GM12892 (cell line): ENCODE data around the gene PDGFB.

Experiments
- DNase-seq: peaks from one replicate; pipeline ENCODE4 v3.0.0; 2011; ENCODE audit not compliant: insufficient read length
- FAIRE-seq: peaks from 2 replicates; lab custom pipeline; 2011; peaks lifted over from hg19 to GRCh38; lab: Jason Lieb, UNC
- POLR2A ChIP-seq: IDR thresholded peaks from 2 replicates; pipeline ENCODE4 v1.6.1; 2011; ENCODE audit warnings: low read depth, low read length, control low read depth
- POLR2AphosphoS5 ChIP-seq: IDR thresholded peaks from 2 replicates; pipeline ENCODE4 v1.6.1; 2011; ENCODE audit warnings: low read depth, low read length, control low read depth
- TAF1 ChIP-seq: IDR thresholded peaks from 2 replicates; pipeline ENCODE4 v1.6.1; 2011; ENCODE audit warnings: low read depth, mild to moderate bottlenecking, control low read depth, low read length, borderline replicate concordance

PDGFB gene

GRCh38 chr22:39216143-39216490 lies 28.7 kb downstream of the PDGFB start:
- no peak for TF ChIP-seq POLR2A
- no peak for FAIRE-seq
- no peak for DNase-seq

GRCh38 chr22:39215426-39216142 lies 29.2 kb downstream of the PDGFB start:
- no peak for FAIRE-seq
- TF ChIP-seq POLR2AphosphoS5 (no peak), POLR2A (no peak), TAF1 (no peak)
- no peak for DNase-seq

- no peak for FAIRE-seq
- no peak for TF ChIP-seq TAF1
- TF ChIP-seq POLR2AphosphoS5: no peak
- TF ChIP-seq POLR2A: no peak
- no peak for DNase-seq
Measured at GRCh38 chr22:39215070-39215396, 29.7 kb downstream of the PDGFB start.

GRCh38 chr22:39214383-39215069 lies 30.3 kb downstream of the PDGFB start:
- no peak for DNase-seq
- no peak for FAIRE-seq
- no peak for TF ChIP-seq TAF1
- no peak for TF ChIP-seq POLR2AphosphoS5
- no peak for TF ChIP-seq POLR2A

DNA sequence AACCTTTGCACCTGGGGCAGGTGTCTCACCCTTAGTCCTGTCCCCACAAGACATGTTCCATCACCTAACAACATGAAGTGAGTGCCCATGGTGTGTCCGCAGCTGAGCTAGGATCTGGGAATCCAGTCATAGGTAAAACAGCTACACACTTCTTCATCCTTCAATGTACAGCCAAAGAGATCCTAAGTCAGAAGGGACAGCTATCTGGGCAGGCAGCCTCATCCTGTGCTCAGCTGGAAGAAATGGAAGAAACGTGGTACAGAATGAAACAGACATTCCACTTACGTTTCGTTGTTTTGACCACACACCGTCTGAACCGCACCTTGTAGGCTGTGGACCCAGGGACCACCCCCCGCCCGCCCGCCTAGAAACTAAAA lies 30.8 kb downstream of the PDGFB start:
- TF ChIP-seq POLR2A: no peak
- no peak for TF ChIP-seq TAF1
- TF ChIP-seq POLR2AphosphoS5: no peak
- FAIRE-seq: no peak
- no peak for DNase-seq

DNA sequence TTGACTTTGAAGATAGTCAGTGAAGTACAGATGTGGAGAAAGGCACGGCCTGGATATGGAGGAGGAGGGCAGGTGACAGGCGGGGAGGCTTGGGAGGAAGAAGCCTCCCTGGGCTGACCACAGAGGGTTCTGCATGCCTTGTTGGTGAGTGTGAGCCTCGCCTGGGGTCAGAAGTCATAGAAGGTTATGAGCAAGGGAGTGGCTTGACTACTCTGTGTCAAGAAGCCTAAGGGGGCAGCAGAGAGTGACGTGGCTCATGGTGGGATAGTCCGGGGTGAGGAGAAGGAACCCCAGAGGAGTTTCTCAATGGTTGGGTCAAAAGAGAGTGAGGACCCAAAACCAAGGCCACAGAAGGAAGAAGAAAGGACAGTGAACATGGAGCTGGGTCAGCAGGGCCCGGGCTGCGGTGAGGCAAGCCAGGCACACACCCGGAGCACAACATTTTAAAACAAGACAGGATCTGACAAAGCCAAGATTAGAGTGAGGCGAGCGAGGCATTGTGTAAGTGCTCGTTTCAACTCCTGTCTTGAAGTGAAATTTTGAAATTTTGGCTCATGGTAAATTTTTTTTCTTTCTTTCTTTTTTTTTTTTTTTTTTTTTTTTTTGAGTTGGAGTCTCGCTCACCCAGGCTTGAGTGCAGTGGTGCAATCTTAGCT lies 31.9 kb downstream of the PDGFB start:
- DNase-seq (no peak), FAIRE-seq (no peak)
- TF ChIP-seq POLR2AphosphoS5 (no peak), TAF1 (no peak), POLR2A (no peak)

DNA sequence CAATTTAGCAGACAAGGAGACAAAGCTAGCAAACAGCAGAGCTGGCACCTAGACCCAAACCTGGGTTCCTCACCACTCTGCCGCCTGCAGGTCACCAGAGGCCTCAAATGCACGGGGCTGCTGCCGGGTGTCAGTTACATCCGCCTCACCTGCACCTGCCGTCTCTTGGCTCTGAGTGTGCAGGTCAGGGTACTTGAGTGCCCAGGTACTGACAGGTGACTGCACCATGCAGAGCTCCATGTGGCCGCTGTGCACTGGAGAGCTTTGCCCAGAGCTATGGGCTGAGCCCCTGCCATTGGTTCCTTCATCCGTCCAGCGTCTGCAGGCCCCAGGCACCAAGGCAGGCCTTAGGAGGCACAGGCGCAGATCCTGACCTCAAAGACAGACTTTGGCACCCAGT lies 35.0 kb downstream of the PDGFB start:
- TF ChIP-seq TAF1: no peak
- TF ChIP-seq POLR2AphosphoS5: no peak
- no peak for TF ChIP-seq POLR2A
- DNase-seq (no peak), FAIRE-seq (no peak)

DNA sequence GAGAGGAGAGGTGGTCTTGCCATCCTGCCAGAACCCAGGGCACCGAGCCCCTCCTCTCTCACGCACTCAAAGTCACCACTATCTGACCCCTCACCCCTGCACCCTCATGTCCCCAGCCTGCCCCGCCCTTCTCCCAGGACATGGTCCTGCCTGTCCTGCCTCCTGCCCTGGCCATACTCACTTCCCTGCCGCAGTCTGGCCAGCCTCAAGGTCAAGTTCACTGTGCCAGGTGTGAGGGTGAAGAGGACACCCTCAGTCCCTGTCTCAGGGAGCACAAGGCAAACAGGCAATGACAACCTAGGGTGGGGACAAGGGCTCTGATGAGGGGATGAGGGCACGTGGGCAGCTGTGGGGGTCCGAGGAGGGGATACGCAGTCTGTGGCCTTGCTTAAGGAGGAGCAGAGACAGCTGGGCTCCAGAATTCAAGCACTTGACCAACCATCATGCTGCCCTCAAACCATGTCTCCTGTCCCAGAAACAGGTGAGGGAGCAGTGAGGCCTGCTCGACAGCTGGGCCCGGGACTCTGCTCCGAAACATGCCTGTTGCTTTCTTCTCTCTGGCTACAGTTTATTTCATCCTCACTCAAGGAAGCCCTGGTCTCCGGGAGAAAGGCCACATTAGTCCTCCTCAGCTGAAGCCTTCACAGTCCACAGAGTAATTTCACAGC lies 36.6 kb downstream of the PDGFB start:
- no peak for DNase-seq
- no peak for FAIRE-seq
- TF ChIP-seq POLR2AphosphoS5 (no peak), POLR2A (no peak), TAF1 (no peak)

- no peak for TF ChIP-seq TAF1
- no peak for TF ChIP-seq POLR2A
- TF ChIP-seq POLR2AphosphoS5: no peak
- FAIRE-seq (no peak), DNase-seq (no peak)
Measured at GRCh38 chr22:39207141-39208012, 37.4 kb downstream of the PDGFB start.

DNA sequence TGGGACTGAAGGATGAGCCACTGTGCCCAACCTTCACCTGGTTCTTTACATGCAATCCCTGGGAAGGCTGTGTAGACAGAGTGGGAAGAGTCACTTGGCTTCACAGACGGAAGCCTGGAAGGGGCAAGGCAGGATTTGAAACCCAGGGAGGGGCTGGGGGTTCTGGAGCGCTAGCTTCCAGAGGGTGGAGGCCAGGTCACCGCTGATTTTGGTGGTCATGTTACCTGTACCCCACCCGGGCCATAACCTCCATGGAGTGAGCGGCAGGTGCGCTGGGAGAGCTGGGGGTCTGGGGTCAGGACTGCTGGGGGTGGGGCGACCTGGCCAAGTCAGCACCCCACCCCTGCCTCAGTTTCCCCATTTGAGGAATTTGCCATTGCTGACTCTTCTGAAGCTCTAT lies 38.3 kb downstream of the PDGFB start:
- FAIRE-seq (no peak), DNase-seq (no peak)
- TF ChIP-seq POLR2A (no peak), TAF1 (no peak), POLR2AphosphoS5 (no peak)
